OCI-LY7 (cell line): ENCODE data around the gene GVQW3. TPM values are rescaled to one million over a fixed set of nuclear protein-coding genes. Genes with fewer than 3 reads are reported as not detected.

Experiments
- BruUV-seq: library from RNA; stranded (reverse); fragments of 400-500 nt; replicated peaks from 2 replicates; lab custom pipeline; 2021; lab: Mats Ljungman, UMichigan
- CTCF ChIA-PET: fragments of 300-600 bp; sonication (Branson Sonifier 250); formaldehyde crosslinking; loops from one replicate; lab custom pipeline; 2022; ENCODE audit warnings: antibody characterized with exemption; ENCODE audit not compliant: unreplicated experiment; lab: Charles Lee
- POLR2A ChIA-PET: fragments of 300-600 bp; sonication (Branson Sonifier 250); formaldehyde crosslinking; loops from one replicate; lab custom pipeline; 2022; ENCODE audit warnings: antibody characterized with exemption; lab: Charles Lee
- DNase-seq: peaks from one replicate; pipeline ENCODE4 v3.0.0-alpha.2; 2015; ENCODE audit warnings: low spot score
- H2AFZ ChIP-seq: fragments of 200-600 bp; sonication (generic), shearing (Covaris generic); 2 replicates; pipeline ENCODE4 v1.6.1; 2014; ENCODE audit warnings: mild to moderate bottlenecking, antibody characterized with exemption, low read length, moderate library complexity
- H3K27ac ChIP-seq: fragments of 200-600 bp; sonication (generic); 2 replicates; pipeline ENCODE4 v1.5.1; 2014; ENCODE audit warnings: mixed run types, low read depth, mild to moderate bottlenecking, moderate library complexity, low read length, inconsistent platforms; ENCODE audit not compliant: poor library complexity, severe bottlenecking
- H3K36me3 ChIP-seq: fragments of 200-600 bp; sonication (generic); 2 replicates; pipeline ENCODE4 v1.6.1; 2014; ENCODE audit warnings: mild to moderate bottlenecking, antibody characterized with exemption, low read length, moderate library complexity, mixed read lengths; ENCODE audit not compliant: insufficient read depth
- H3K4me1 ChIP-seq: fragments of 200-600 bp; sonication (generic); 2 replicates; pipeline ENCODE4 v1.5.1; 2014; ENCODE audit warnings: mild to moderate bottlenecking, low read length; ENCODE audit not compliant: insufficient read depth, poor library complexity, severe bottlenecking
- H3K4me2 ChIP-seq: fragments of 200-600 bp; sonication (generic); 2 replicates; pipeline ENCODE4 v1.6.1; 2014; ENCODE audit warnings: mild to moderate bottlenecking, low read length
- H3K4me3 ChIP-seq: fragments of 200-600 bp; sonication (generic); 2 replicates; pipeline ENCODE4 v1.5.1; 2014; ENCODE audit warnings: mild to moderate bottlenecking, low read depth, low read length; ENCODE audit not compliant: poor library complexity, severe bottlenecking
- H3K79me2 ChIP-seq: fragments of 200-600 bp; sonication (generic); 2 replicates; pipeline ENCODE4 v1.6.1; 2016; ENCODE audit warnings: low read depth, mild to moderate bottlenecking, low read length, moderate library complexity, mixed read lengths; ENCODE audit not compliant: insufficient read depth
- H3K9me2 ChIP-seq: fragments of 200-600 bp; sonication (generic); 2 replicates; pipeline ENCODE4 v1.6.1; 2016; ENCODE audit warnings: mild to moderate bottlenecking, low read length, mixed read lengths; ENCODE audit not compliant: insufficient read depth
- H3K9me3 ChIP-seq: fragments of 200-600 bp; sonication (generic); 2 replicates; pipeline ENCODE4 v1.6.1; 2014; ENCODE audit warnings: mild to moderate bottlenecking, mixed run types, low read length, mixed read lengths
- H4K20me1 ChIP-seq: fragments of 200-600 bp; sonication (generic); 2 replicates; pipeline ENCODE4 v1.6.1; 2014; ENCODE audit warnings: mild to moderate bottlenecking, antibody characterized with exemption, low read length, moderate library complexity, mixed read lengths; ENCODE audit not compliant: insufficient read depth
- CTCF ChIP-seq: fragments of 200-600 bp; sonication (generic); conservative IDR thresholded peaks from 2 replicates; pipeline ENCODE4 v1.5.1; 2014; ENCODE audit warnings: mild to moderate bottlenecking, antibody characterized with exemption, low read length, moderate library complexity, mixed read lengths
- EZH2phosphoT487 ChIP-seq: fragments of 200-600 bp; sonication (generic); IDR thresholded peaks from 2 replicates; pipeline ENCODE4 v1.6.1; 2018; ENCODE audit warnings: low read depth, borderline replicate concordance, mild to moderate bottlenecking, mixed run types, antibody characterized with exemption, low read length, moderate library complexity, mixed read lengths
- intact Hi-C: fragments of 100-400 bp; cut with micrococcal nuclease; formaldehyde crosslinking; loops from one replicate; pipeline ENCODE4 v1.10.0; 2022; ENCODE audit not compliant: unreplicated experiment
- total RNA-seq, 2 experiments: library from RNA; depleted of rRNA in 1 of 2; stranded (reverse); fragments of >200 nt in 1 of 2; shearing (Covaris generic) in 1 of 2; gene quantifications; 2 replicates each; pipeline ENCODE4 v1.2.3, GENCODE V29; 2014 to 2022

GVQW3 gene
- total RNA-seq, 2 experiments from 2014 or later: 15.4 to 16.5 TPM

GRCh38 chr11:76406359-76406758, 25.2 kb downstream of the GVQW3 start:
- Histone ChIP-seq H3K36me3 (no peaks in the 10 kb centered on the region), H3K9me3 (no peaks in the 10 kb centered on the region), H3K4me3 (no peak overlapping the region), H2AFZ (no peak overlapping the region), H3K4me2 (no peak overlapping the region), H3K27ac (no peak overlapping the region), H3K9me2 (no peaks in the 10 kb centered on the region), H3K79me2 (no peaks in the 10 kb centered on the region), H3K4me1 (peaks cover 21% of the 10 kb centered on the region), H4K20me1 (no peaks in the 10 kb centered on the region)
- no peak for DNase-seq
- ChIA-PET POLR2A (no interaction called here), CTCF (no interaction called here)
- TF ChIP-seq CTCF (no peak), EZH2phosphoT487 (no peak)
- no TSS peak for BruUV-seq
- intact Hi-C loops: no loop called here

DNA sequence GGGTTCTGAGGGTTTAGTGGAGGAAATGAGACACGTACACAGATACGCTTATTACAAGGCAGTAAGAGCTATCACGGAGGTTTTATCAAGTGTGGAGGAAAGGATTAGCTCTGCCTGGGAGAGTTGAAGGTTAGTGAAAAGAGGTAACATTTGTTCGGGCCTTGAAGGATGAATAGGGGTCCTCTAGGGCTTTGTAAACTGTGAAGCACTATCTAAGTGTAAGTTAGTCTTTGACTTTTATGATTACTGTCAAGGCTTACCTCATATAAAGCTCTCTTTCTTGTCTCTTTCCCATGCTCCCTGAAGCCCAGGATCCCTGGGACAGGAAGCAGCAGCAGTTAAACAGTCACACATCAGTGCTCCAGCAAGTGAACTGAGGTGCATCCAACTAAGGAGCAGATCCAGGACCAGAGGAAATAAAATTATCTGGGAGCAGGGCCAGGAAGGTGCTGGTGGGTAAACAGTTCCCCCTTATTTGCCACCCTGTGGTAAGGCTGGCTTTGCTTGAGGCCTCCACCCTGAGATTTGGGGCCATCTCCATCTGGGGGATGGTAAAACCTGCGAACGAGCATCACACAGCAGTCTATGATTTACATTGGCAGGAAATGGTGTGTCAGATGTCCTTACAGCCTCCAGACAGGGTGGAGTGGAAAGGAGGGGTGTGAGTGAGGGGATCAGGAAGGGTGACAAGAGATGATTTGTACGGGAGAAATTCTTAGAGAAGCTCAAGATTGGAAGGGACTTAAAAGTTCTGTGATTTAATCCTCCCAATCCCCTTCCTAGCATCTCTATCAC, 27.2 kb downstream of the GVQW3 start:
- POLR2A ChIA-PET: interaction anchor here (0.5 to 0.7 kb wide), 2 partner anchors 183 to 560 kb away, joined by 3 read pairs; no protein-coding TSS in a partner anchor
- Histone ChIP-seq H3K27ac (peak overlapping the region; percentile 17), H3K4me3 (peak overlapping the region; percentile 43), H3K36me3 (no peaks in the 10 kb centered on the region), H3K9me2 (no peaks in the 10 kb centered on the region), H3K9me3 (no peaks in the 10 kb centered on the region), H3K4me1 (peaks cover 21% of the 10 kb centered on the region), H3K79me2 (no peaks in the 10 kb centered on the region), H2AFZ (peak overlapping the region; percentile 95), H3K4me2 (peak overlapping the region; percentile 67), H4K20me1 (no peaks in the 10 kb centered on the region)
- TF ChIP-seq CTCF (no peak), EZH2phosphoT487 (no peak)
- intact Hi-C loops: no loop called here
- DNase-seq: peak; percentile 45
- CTCF ChIA-PET: no interaction called here
- BruUV-seq: no TSS peak

- intact Hi-C loops: no loop called here
- no peak overlapping the region for H3K27ac ChIP-seq
These were observed 29.8 kb downstream of the GVQW3 start for GRCh38 chr11:76410851-76411357.

More at GRCh38 chr11:76410851-76411357, 29.8 kb downstream of the GVQW3 start:
- Histone ChIP-seq H3K9me2 (no peaks in the 10 kb centered on the region), H3K4me3 (no peak overlapping the region), H3K4me2 (no peak overlapping the region), H3K36me3 (no peaks in the 10 kb centered on the region), H3K79me2 (no peaks in the 10 kb centered on the region), H2AFZ (no peak overlapping the region), H3K4me1 (peaks cover 21% of the 10 kb centered on the region), H4K20me1 (no peaks in the 10 kb centered on the region), H3K9me3 (no peaks in the 10 kb centered on the region)
- no peak for DNase-seq
- no TSS peak for BruUV-seq
- CTCF ChIA-PET: no interaction called here
- TF ChIP-seq EZH2phosphoT487: no peak
- POLR2A ChIA-PET: no interaction called here
